ENCODE measurements around the gene CAMK2A. TPM values are rescaled to one million over a fixed set of nuclear protein-coding genes. Genes with fewer than 3 reads are reported as not detected.

CAMK2A gene
- polyA plus RNA-seq, 2 of the 4 experiments (the other 2 are of a cell fraction) = 0.09 to 0.93 TPM

- ATAC-seq = 0 out of 6 replicates have a peak, but pooled peaks of 1 of the 2 experiments have one; percentile 12
- ChIA-PET CTCF (interaction anchor here (0.9 to 8.5 kb wide), 43 partner anchors 12 to 452 kb away, joined by 3 to 140 read pairs (median 4); partner anchors contain the start of genes CDX1, CSF1R, PDGFRB and SLC6A7), POLR2A (no interaction called here)
- no peak for DNase-seq (ENCODE audit: low read depth in 1 of 2, low spot score in 1 of 2)
- FAIRE-seq = no peak
- TF ChIP-seq HOXA7 (CRISPR knock-in tag; IDR thresholded peaks at IDR 0.05) (no peak), BCL3 (IDR thresholded peaks at IDR 0.05) (no peak), USF2 (IDR thresholded peaks at IDR 0.05) (peak; percentile 42; the same call in 1 of the 2 replicates), NFE2L2 (conservative IDR thresholded peaks at IDR 0.05; ENCODE audit: low read length) (no peak), NR3C1 (IDR thresholded peaks at IDR 0.05) (no peak), HOXB13 (CRISPR knock-in tag; IDR thresholded peaks at IDR 0.05; ENCODE audit: low read depth) (no peak), NPAS2 (CRISPR knock-in tag; IDR thresholded peaks at IDR 0.05; ENCODE audit: borderline replicate concordance) (no peak), SMC3 (IDR thresholded peaks at IDR 0.05) (no peak)
- Histone ChIP-seq H3K4me1 (no peaks in the 10 kb centered on the region), H3K9me3 (no peaks in the 10 kb centered on the region), H3K4me3 (no peak overlapping the region), H3K27ac (no peak overlapping the region), H3K4me2 (no peak overlapping the region)
Measured at GRCh38 chr5:150219142-150219541, 70.4 kb downstream of the CAMK2A start.

GRCh38 chr5:150218693-150219035 lies 70.9 kb downstream of the CAMK2A start:
- POLR2A ChIA-PET = no interaction called here
- no peak for DNase-seq (ENCODE audit: low read depth in 1 of 2, low spot score in 1 of 2)
- no peak overlapping the region for H3K27ac ChIP-seq
- no peaks in the 10 kb centered on the region for H3K4me1 ChIP-seq
- FAIRE-seq = no peak
- CTCF ChIA-PET = interaction anchor here (0.6 to 8.5 kb wide), 61 partner anchors 12 to 582 kb away, joined by 3 to 140 read pairs (median 4); partner anchors contain the start of genes CDX1, CSF1R, PDGFRB and SLC6A7
- no peak overlapping the region for H3K4me3 ChIP-seq
- TF ChIP-seq POLR2AphosphoS2 (conservative IDR thresholded peaks at IDR 0.05; ENCODE audit: low read length) (no peak), CHD4 (IDR thresholded peaks at IDR 0.05; ENCODE audit: borderline replicate concordance) (no peak), PBX3 (IDR thresholded peaks at IDR 0.05) (no peak), KDM5A (IDR thresholded peaks at IDR 0.05) (no peak), RARB (CRISPR knock-in tag; IDR thresholded peaks at IDR 0.05) (no peak), SREBF2 (IDR thresholded peaks at IDR 0.05) (no peak), HOXB5 (CRISPR knock-in tag; IDR thresholded peaks at IDR 0.05) (no peak), HOXA7 (CRISPR knock-in tag; IDR thresholded peaks at IDR 0.05) (no peak), CHD2 (IDR thresholded peaks at IDR 0.05; ENCODE audit: low read length, partially characterized antibody) (no peak)
- H3K9me3 ChIP-seq = no peaks in the 10 kb centered on the region
- no peak overlapping the region for H3K4me2 ChIP-seq
- WGBS (ENCODE audit: missing lambda C conversion rate) = 80% methylated on average over 5 of the region's 5 CpGs
- peak in 1 of 2 experiments; percentile 18; a peak in 3 of 6 replicates for ATAC-seq

- Histone ChIP-seq H3K9me3 (no peaks in the 10 kb centered on the region), H3K4me1 (no peaks in the 10 kb centered on the region), H3K4me3 (no peak overlapping the region), H3K27ac (0 out of 6 replicates have a peak overlapping the region, but pooled peaks of 1 of the 2 experiments have one; percentile 28), H3K4me2 (no peak overlapping the region)
- ChIA-PET CTCF (interaction anchor here (0.6 to 8.5 kb wide), 66 partner anchors 11 to 581 kb away, joined by 3 to 140 read pairs (median 4); partner anchors contain the start of genes CDX1, CSF1R, PDGFRB and SLC6A7), POLR2A (no interaction called here)
- 18% methylated on average over 10 of the region's 10 CpGs for whole genome bisulfite sequencing (ENCODE audit: missing lambda C conversion rate)
- no peak for FAIRE-seq
- no peak for TF ChIP-seq NPAS2 (CRISPR knock-in tag; IDR thresholded peaks at IDR 0.05; ENCODE audit: borderline replicate concordance)
- TF ChIP-seq RAD21 (conservative IDR thresholded peaks at IDR 0.05 in 1 of 2, IDR thresholded peaks at IDR 0.05 in 1 of 2) = peak; percentile 92 to 94
- TF ChIP-seq SMC3 (IDR thresholded peaks at IDR 0.05) = peak; percentile 93
- peak; percentile 90 for TF ChIP-seq CTCF (IDR thresholded peaks at IDR 0.05)
- no peak for TF ChIP-seq BHLHE40 (IDR thresholded peaks at IDR 0.05; ENCODE audit: low read depth, low read length)
- peak; percentile 81 to 86 for DNase-seq (ENCODE audit: low read depth in 1 of 2, low spot score in 1 of 2)
- peak; percentile 89 to 97 for ATAC-seq
Measured at GRCh38 chr5:150217873-150218692, 71.5 kb downstream of the CAMK2A start.

Data from A549 (cell line).